RPMI7951 (cell line): ENCODE results near the gene KATNA1. TPM values are rescaled to one million over a fixed set of nuclear protein-coding genes. Genes with fewer than 3 reads are reported as not detected.

Experiments used
- total RNA-seq: library from RNA; depleted of rRNA; stranded (reverse); fragments of >200 nt; shearing (Covaris generic); gene quantifications from 2 replicates; pipeline ENCODE4 v1.2.3, GENCODE V29; 2014; rRNA removed

Gene KATNA1
- total RNA-seq, 1 experiment from 2014 or later: 43.1 TPM

Other genes starting within 250 kb of the KATNA1 start
- gene SUMO4, start 248.5 kb downstream of the KATNA1 start, total RNA-seq: 0.78 and 0.84 TPM in 2 replicates
- 0.48 and 0.98 TPM in 2 replicates for gene ZC3H12D, start 163.7 kb downstream of the KATNA1 start, total RNA-seq
- 34.9 and 48.9 TPM in 2 replicates for gene PPIL4, start 102.7 kb downstream of the KATNA1 start, total RNA-seq
- gene GINM1, start 82.3 kb downstream of the KATNA1 start, total RNA-seq: 47.0 and 49.6 TPM in 2 replicates
- 18.8 and 23.1 TPM in 2 replicates for gene LATS1, start 69.4 kb upstream of the KATNA1 start, total RNA-seq
- 45.7 and 47.9 TPM in 2 replicates for gene NUP43, start 97.8 kb upstream of the KATNA1 start, total RNA-seq
- 215 and 312 TPM in 2 replicates for gene PCMT1, start 101.0 kb upstream of the KATNA1 start, total RNA-seq
- 67.0 and 67.4 TPM in 2 replicates for gene LRP11, start 215.6 kb upstream of the KATNA1 start, total RNA-seq
- gene RAET1E, start 249.4 kb upstream of the KATNA1 start, total RNA-seq: 1.6 and 2.0 TPM in 2 replicates